HCT116 (cell line): ENCODE measurements around the gene CDH23.

ENCODE experiments used
- EZH2phosphoT487 ChIP-seq: fragments of 200-600 bp; IDR thresholded peaks from 2 replicates; pipeline ENCODE4 v1.6.1; 2018; ENCODE audit warnings: antibody characterized with exemption, borderline replicate concordance
- POLR2A ChIP-seq: IDR thresholded peaks from 2 replicates; pipeline ENCODE4 v1.7.0; 2011; ENCODE audit warnings: borderline replicate concordance; ENCODE audit not compliant: insufficient read depth, insufficient read length; ENCODE audit errors: extremely low read depth
- POLR2AphosphoS5 ChIP-seq: IDR thresholded peaks from 2 replicates; pipeline ENCODE4 v1.6.1; 2011; ENCODE audit warnings: mild to moderate bottlenecking, low read depth, low read length, moderate library complexity
- YY1 ChIP-seq: IDR thresholded peaks from 2 replicates; pipeline ENCODE4 v1.6.1; 2011; ENCODE audit warnings: low read length, low read depth, moderate library complexity, mild to moderate bottlenecking; ENCODE audit not compliant: insufficient replicate concordance; ENCODE audit errors: extremely low read depth
- ZFX ChIP-seq: fragments of 450-650 bp; IDR thresholded peaks from 2 replicates; pipeline ENCODE4 v1.6.1; 2017
- TF ChIP-seq, protein P1 (sequence below), 3 experiments: fragments of 200-600 bp in 1 of 3; sonication (generic) in 1 of 3; IDR thresholded peaks in 2 of 3; conservative IDR thresholded peaks in 1 of 3; 2 replicates each; pipeline ENCODE4 v1.5.1; 2012 to 2017; ENCODE audit warnings: low read depth in 2 of 3, low read length in 2 of 3, antibody characterized with exemption in 1 of 3, borderline replicate concordance in 1 of 3, control low read depth in 1 of 3, mild to moderate bottlenecking in 1 of 3, mixed read lengths in 1 of 3, mixed run types in 1 of 3, moderate library complexity in 1 of 3; ENCODE audit not compliant: insufficient read depth in 1 of 3

DNA sequence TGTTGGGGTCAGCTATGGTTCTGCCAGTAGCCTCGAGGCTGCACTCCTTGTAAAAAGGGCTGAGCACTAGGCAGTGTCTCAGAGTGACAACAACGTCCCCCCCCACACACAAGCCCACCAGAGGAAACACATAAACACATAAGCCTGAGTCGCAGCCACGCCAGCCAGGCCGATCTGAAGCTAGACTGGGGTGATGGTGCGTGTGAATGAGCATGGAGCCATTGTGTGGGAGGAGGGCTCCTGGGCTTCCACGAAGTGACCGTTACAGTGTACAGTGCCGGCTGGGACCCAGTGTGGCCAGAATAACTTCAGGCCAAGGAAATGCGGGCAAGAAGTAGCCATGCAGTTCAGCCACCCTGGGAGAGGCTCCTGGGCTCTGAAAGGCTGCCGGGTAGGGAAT is 326.6 kb downstream of the CDH23 start:
- TF ChIP-seq POLR2AphosphoS5 (no peak), POLR2A (no peak), YY1 (no peak), ZFX (no peak), EZH2phosphoT487 (no peak)
- TF ChIP-seq, protein P1, sequence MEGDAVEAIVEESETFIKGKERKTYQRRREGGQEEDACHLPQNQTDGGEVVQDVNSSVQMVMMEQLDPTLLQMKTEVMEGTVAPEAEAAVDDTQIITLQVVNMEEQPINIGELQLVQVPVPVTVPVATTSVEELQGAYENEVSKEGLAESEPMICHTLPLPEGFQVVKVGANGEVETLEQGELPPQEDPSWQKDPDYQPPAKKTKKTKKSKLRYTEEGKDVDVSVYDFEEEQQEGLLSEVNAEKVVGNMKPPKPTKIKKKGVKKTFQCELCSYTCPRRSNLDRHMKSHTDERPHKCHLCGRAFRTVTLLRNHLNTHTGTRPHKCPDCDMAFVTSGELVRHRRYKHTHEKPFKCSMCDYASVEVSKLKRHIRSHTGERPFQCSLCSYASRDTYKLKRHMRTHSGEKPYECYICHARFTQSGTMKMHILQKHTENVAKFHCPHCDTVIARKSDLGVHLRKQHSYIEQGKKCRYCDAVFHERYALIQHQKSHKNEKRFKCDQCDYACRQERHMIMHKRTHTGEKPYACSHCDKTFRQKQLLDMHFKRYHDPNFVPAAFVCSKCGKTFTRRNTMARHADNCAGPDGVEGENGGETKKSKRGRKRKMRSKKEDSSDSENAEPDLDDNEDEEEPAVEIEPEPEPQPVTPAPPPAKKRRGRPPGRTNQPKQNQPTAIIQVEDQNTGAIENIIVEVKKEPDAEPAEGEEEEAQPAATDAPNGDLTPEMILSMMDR (IDR thresholded peaks at IDR 0.05 in 2 of 3, conservative IDR thresholded peaks at IDR 0.05 in 1 of 3; ENCODE audit: borderline replicate concordance in 1 of 3, insufficient read depth in 1 of 3, low read depth in 2 of 3, low read length in 2 of 3): no peak
